Colonic mucosa (tissue), 4 donors: Measurements from ENCODE around the gene RPS6KA4. TPM values are rescaled to one million over a fixed set of nuclear protein-coding genes. Genes with fewer than 3 reads are reported as not detected.

Experiments used
- DNase-seq: peaks from one replicate; pipeline ENCODE4 v3.0.0-alpha.2; 2020
- H3K27ac ChIP-seq: fragments of 200-600 bp; one replicate; pipeline ENCODE4 v1.8.0; 2021
- H3K27me3 ChIP-seq: fragments of 200-600 bp; one replicate; pipeline ENCODE4 v1.8.0; 2021
- H3K36me3 ChIP-seq: fragments of 200-600 bp; one replicate; pipeline ENCODE4 v1.8.0; 2021
- H3K4me1 ChIP-seq: fragments of 200-600 bp; one replicate; pipeline ENCODE4 v1.8.0; 2021; ENCODE audit warnings: mild to moderate bottlenecking
- H3K4me3 ChIP-seq: fragments of 200-600 bp; one replicate; pipeline ENCODE4 v1.8.0; 2021
- H3K9ac ChIP-seq, 2 donors: one replicate each; pipeline ENCODE4 v1.7.0; 2013; ENCODE audit warnings: control low read depth in 2 of 2, low read depth in 2 of 2, low read length in 2 of 2
- H3K9me3 ChIP-seq: fragments of 200-600 bp; one replicate; pipeline ENCODE4 v1.8.0; 2021
- CTCF ChIP-seq: fragments of 200-600 bp; IDR thresholded peaks from one replicate; pipeline ENCODE4 v1.8.0; 2022; ENCODE audit warnings: antibody characterized with exemption, mild to moderate bottlenecking
- intact Hi-C: fragments of 100-400 bp; cut with DNase I; formaldehyde crosslinking; loops from one replicate; pipeline ENCODE4 v1.14.1; 2022
- total RNA-seq, 2 donors: library from RNA; stranded (reverse); fragmentation: NEBNext Ultra II Directional in 1 of 2; extraction: Animal tissue kit (Norgen Biotek cat#: 25700) in 1 of 2; gene quantifications; one replicate each; pipeline ENCODE4 v1.2.1, GENCODE V29; 2021
- donor health status: healthy.
- donor health status: DM: no; HTN: no; CAD: no.
- donor health status: DM: no; HTN: no; CAD: no.

The RPS6KA4 gene
- total RNA-seq, 2 donors from 2014 or later = 28.9 to 59.1 TPM

- no peaks in the 10 kb centered on the region for H3K27me3 ChIP-seq
- H3K9ac ChIP-seq = no peak overlapping the region
- H3K27ac ChIP-seq = no peak overlapping the region
- DNase-seq = no peak
- intact Hi-C loops = no loop called here
- no peak overlapping the region for H3K4me3 ChIP-seq
- peaks cover 15% of the 10 kb centered on the region for H3K4me1 ChIP-seq
- TF ChIP-seq CTCF = no peak
- no peaks in the 10 kb centered on the region for H3K36me3 ChIP-seq
- no peaks in the 10 kb centered on the region for H3K9me3 ChIP-seq
Observed at GRCh38 chr11:64353715-64354506, 5.1 kb upstream of the RPS6KA4 start.

GRCh38 chr11:64355078-64355940 is 3.7 kb upstream of the RPS6KA4 start:
- TF ChIP-seq CTCF = peak; percentile 66
- H3K36me3 ChIP-seq = no peaks in the 10 kb centered on the region
- no peaks in the 10 kb centered on the region for H3K9me3 ChIP-seq
- intact Hi-C loops = loop anchor here (5.0 kb wide), 1 partner anchor 38 kb away; the partner anchor contains the start of genes PRDX5 and TRMT112
- no peaks in the 10 kb centered on the region for H3K27me3 ChIP-seq
- H3K9ac ChIP-seq = peak overlapping the region; percentile 44 to 86
- peak; percentile 77 for DNase-seq
- H3K27ac ChIP-seq = no peak overlapping the region
- H3K4me1 ChIP-seq = peaks cover 23% of the 10 kb centered on the region
- peak overlapping the region; percentile 9 for H3K4me3 ChIP-seq

- Histone ChIP-seq H3K36me3 (no peaks in the 10 kb centered on the region), H3K4me1 (peaks cover 23% of the 10 kb centered on the region), H3K4me3 (no peak overlapping the region), H3K27ac (no peak overlapping the region), H3K27me3 (no peaks in the 10 kb centered on the region), H3K9ac (peak overlapping the region in 1 of 2 donors; percentile 97), H3K9me3 (no peaks in the 10 kb centered on the region)
- intact Hi-C loops = loop anchor here (5.0 kb wide), 1 partner anchor 39 kb away; the partner anchor contains the start of genes PRDX5 and TRMT112
- peak; percentile 21 for TF ChIP-seq CTCF
- no peak for DNase-seq
Observed at GRCh38 chr11:64356498-64357411, 2.2 kb upstream of the RPS6KA4 start.

GRCh38 chr11:64357446-64357845 is 1.5 kb upstream of the RPS6KA4 start:
- TF ChIP-seq CTCF = no peak
- Histone ChIP-seq H3K27me3 (no peaks in the 10 kb centered on the region), H3K36me3 (no peaks in the 10 kb centered on the region), H3K9me3 (no peaks in the 10 kb centered on the region), H3K9ac (peak overlapping the region; percentile 97 to 99), H3K27ac (no peak overlapping the region), H3K4me3 (no peak overlapping the region), H3K4me1 (peaks cover 23% of the 10 kb centered on the region)
- intact Hi-C loops = loop anchor here (5.0 kb wide), 1 partner anchor 40 kb away; the partner anchor contains the start of genes PRDX5 and TRMT112
- no peak for DNase-seq
